Gastroesophageal sphincter (tissue), 3 donors: ENCODE data around the gene IDH3G.

ENCODE experiments used
- CTCF ChIP-seq, 4 experiments: fragments of 200-600 bp in 2 of 4; fragments of 450-650 bp in 2 of 4; sonication (generic) in 1 of 4; IDR thresholded peaks; one replicate each; pipeline ENCODE4 v1.5.1; 2017 to 2019; ENCODE audit warnings: antibody characterized with exemption in 4 of 4, mild to moderate bottlenecking in 2 of 4, moderate library complexity in 2 of 4
- EP300 ChIP-seq: sonication (generic); formaldehyde crosslinking; IDR thresholded peaks from one replicate; pipeline ENCODE4 v1.6.1; 2017; ENCODE audit warnings: antibody characterized with exemption, mild to moderate bottlenecking
- POLR2A ChIP-seq, 2 donors: fragments of 450-650 bp; IDR thresholded peaks; one replicate each; pipeline ENCODE4 v1.6.1; 2017; ENCODE audit warnings: antibody characterized with exemption in 2 of 2, mild to moderate bottlenecking in 2 of 2, moderate library complexity in 1 of 2

GRCh38 chrX:153812220-153812619 is 18.0 kb upstream of the IDH3G start:
- TF ChIP-seq CTCF (IDR thresholded peaks at IDR 0.05) (no peak), POLR2A (IDR thresholded peaks at IDR 0.05) (no peak), EP300 (no peak)
